DND-41 (cell line): ENCODE results near the gene ABCG4.

Experiments used
- ATAC-seq: fragments of 200-7000 bp; cut with Tn5 transposase; 3 replicates; pipeline ENCODE4 v1.9.1; 2021; ENCODE audit warnings: low read depth; ENCODE audit not compliant: insufficient read depth
- DNase-seq: peaks from one replicate; pipeline ENCODE4 v3.0.0-alpha.2; 2020
- H2AFZ ChIP-seq: 2 replicates; pipeline ENCODE4 v1.6.0; 2012; ENCODE audit warnings: low read depth, low read length
- H3K27ac ChIP-seq: 2 replicates; pipeline ENCODE4 v1.5.1; 2012; ENCODE audit warnings: low read length, inconsistent platforms
- H3K27me3 ChIP-seq: fragments of 200-600 bp; sonication (generic); 2 replicates; pipeline ENCODE4 v1.6.0; 2012; ENCODE audit warnings: low read length, mild to moderate bottlenecking, inconsistent platforms; ENCODE audit not compliant: insufficient read depth, poor library complexity
- H3K36me3 ChIP-seq: 2 replicates; pipeline ENCODE4 v1.5.1; 2012; ENCODE audit warnings: low read length, inconsistent platforms; ENCODE audit not compliant: insufficient read depth
- H3K4me1 ChIP-seq: 2 replicates; pipeline ENCODE4 v1.5.1; 2012; ENCODE audit warnings: mild to moderate bottlenecking, low read length; ENCODE audit not compliant: insufficient read depth
- H3K4me2 ChIP-seq: 2 replicates; pipeline ENCODE4 v1.6.0; 2012; ENCODE audit warnings: mild to moderate bottlenecking, moderate library complexity, low read length, inconsistent platforms; ENCODE audit not compliant: insufficient read depth
- H3K4me3 ChIP-seq, 2 experiments: fragments of 200-600 bp in 1 of 2; shearing (Covaris generic) in 1 of 2; 2 replicates each; pipeline ENCODE4 v1.5.1; 2012 to 2016; ENCODE audit warnings: inconsistent platforms in 2 of 2, low read length in 2 of 2, mild to moderate bottlenecking in 2 of 2, low read depth in 1 of 2, moderate library complexity in 1 of 2
- H3K79me2 ChIP-seq: 2 replicates; pipeline ENCODE4 v1.6.0; 2012; ENCODE audit warnings: low read length, inconsistent platforms; ENCODE audit not compliant: insufficient read depth
- H3K9ac ChIP-seq: 2 replicates; pipeline ENCODE4 v1.6.0; 2012; ENCODE audit warnings: low read depth, mild to moderate bottlenecking, inconsistent platforms, low read length, moderate library complexity
- H3K9me3 ChIP-seq: 2 replicates; pipeline ENCODE4 v1.5.1; 2012; ENCODE audit warnings: low read length, moderate library complexity, mild to moderate bottlenecking, inconsistent platforms; ENCODE audit not compliant: insufficient read depth, severe bottlenecking
- H4K20me1 ChIP-seq: 2 replicates; pipeline ENCODE4 v1.6.0; 2012; ENCODE audit warnings: low read length; ENCODE audit not compliant: insufficient read depth
- CTCF ChIP-seq: IDR thresholded peaks from 2 replicates; pipeline ENCODE4 v1.5.1; 2012; ENCODE audit warnings: borderline replicate concordance, low read length, moderate library complexity, mild to moderate bottlenecking; ENCODE audit not compliant: poor library complexity, severe bottlenecking; ENCODE audit errors: extremely low read depth
- EZH2 ChIP-seq: IDR thresholded peaks from 3 replicates; pipeline ENCODE4 v1.6.1; 2012; ENCODE audit warnings: borderline replicate concordance, low read depth, mild to moderate bottlenecking, moderate library complexity, low read length, inconsistent platforms; ENCODE audit not compliant: severe bottlenecking

The ABCG4 gene

GRCh38 chr11:119111361-119111925, 37.4 kb upstream of the ABCG4 start:
- Histone ChIP-seq H4K20me1 (peaks cover 11% of the 10 kb centered on the region; the same call in 1 of the 2 replicates), H3K27me3 (no peaks in the 10 kb centered on the region), H3K27ac (no peak overlapping the region), H2AFZ (no peak overlapping the region), H3K79me2 (peaks cover 42% of the 10 kb centered on the region), H3K9me3 (no peaks in the 10 kb centered on the region), H3K4me3 (no peak overlapping the region), H3K36me3 (peaks cover 65% of the 10 kb centered on the region), H3K9ac (no peak overlapping the region), H3K4me2 (no peak overlapping the region), H3K4me1 (peaks cover 30% of the 10 kb centered on the region)
- ATAC-seq (no peak), DNase-seq (no peak)
- TF ChIP-seq CTCF (no peak), EZH2 (no peak)

GRCh38 chr11:119112314-119113020, 36.4 kb upstream of the ABCG4 start:
- Histone ChIP-seq H3K4me3 (no peak overlapping the region), H3K9ac (no peak overlapping the region), H3K27ac (no peak overlapping the region), H3K79me2 (peaks cover 35% of the 10 kb centered on the region), H2AFZ (no peak overlapping the region), H3K4me1 (peaks cover 25% of the 10 kb centered on the region), H3K9me3 (no peaks in the 10 kb centered on the region), H3K27me3 (no peaks in the 10 kb centered on the region), H4K20me1 (peaks cover 11% of the 10 kb centered on the region; the same call in 1 of the 2 replicates), H3K4me2 (no peak overlapping the region), H3K36me3 (peaks cover 73% of the 10 kb centered on the region)
- TF ChIP-seq EZH2: no peak
- no peak for TF ChIP-seq CTCF
- ATAC-seq (no peak), DNase-seq (no peak)

GRCh38 chr11:119113716-119114115, 35.1 kb upstream of the ABCG4 start:
- Histone ChIP-seq H3K27me3 (no peaks in the 10 kb centered on the region), H3K9me3 (no peaks in the 10 kb centered on the region), H3K4me3 (no peak overlapping the region), H3K27ac (no peak overlapping the region), H3K9ac (no peak overlapping the region), H3K79me2 (peaks cover 22% of the 10 kb centered on the region), H4K20me1 (peaks cover 3% of the 10 kb centered on the region; the same call in 1 of the 2 replicates), H3K4me1 (peaks cover 18% of the 10 kb centered on the region), H3K36me3 (peaks cover 76% of the 10 kb centered on the region), H2AFZ (no peak overlapping the region), H3K4me2 (no peak overlapping the region)
- ATAC-seq: no peak
- TF ChIP-seq CTCF: no peak
- no peak for TF ChIP-seq EZH2
- no peak for DNase-seq
